ENCODE measurements around the gene TBXAS1.

DNA sequence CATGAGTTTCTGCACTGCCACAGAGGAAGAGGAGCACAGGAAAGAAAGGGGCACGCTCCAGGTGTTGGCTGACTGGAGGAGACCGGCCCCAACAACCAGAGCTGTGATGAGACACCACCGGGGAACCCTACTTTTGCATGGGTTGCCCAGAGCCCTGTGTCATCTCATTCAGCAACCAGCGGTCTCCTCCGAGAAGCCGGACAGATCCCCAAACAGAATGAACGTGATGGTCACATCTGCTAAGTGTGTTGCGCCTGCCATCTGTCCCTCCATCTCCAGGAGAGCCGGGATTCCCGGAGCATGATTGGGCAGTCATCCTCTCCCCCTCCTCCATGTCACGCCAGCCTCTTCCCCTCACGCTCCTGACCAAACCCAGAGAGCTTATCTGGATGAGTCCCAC lies 210.8 kb downstream of the TBXAS1 start:
- TF ChIP-seq, protein P1, sequence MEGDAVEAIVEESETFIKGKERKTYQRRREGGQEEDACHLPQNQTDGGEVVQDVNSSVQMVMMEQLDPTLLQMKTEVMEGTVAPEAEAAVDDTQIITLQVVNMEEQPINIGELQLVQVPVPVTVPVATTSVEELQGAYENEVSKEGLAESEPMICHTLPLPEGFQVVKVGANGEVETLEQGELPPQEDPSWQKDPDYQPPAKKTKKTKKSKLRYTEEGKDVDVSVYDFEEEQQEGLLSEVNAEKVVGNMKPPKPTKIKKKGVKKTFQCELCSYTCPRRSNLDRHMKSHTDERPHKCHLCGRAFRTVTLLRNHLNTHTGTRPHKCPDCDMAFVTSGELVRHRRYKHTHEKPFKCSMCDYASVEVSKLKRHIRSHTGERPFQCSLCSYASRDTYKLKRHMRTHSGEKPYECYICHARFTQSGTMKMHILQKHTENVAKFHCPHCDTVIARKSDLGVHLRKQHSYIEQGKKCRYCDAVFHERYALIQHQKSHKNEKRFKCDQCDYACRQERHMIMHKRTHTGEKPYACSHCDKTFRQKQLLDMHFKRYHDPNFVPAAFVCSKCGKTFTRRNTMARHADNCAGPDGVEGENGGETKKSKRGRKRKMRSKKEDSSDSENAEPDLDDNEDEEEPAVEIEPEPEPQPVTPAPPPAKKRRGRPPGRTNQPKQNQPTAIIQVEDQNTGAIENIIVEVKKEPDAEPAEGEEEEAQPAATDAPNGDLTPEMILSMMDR (IDR thresholded peaks at IDR 0.05): no peak
- TF ChIP-seq POLR2A (IDR thresholded peaks at IDR 0.05; ENCODE audit: low read depth): no peak
- no peak for TF ChIP-seq POLR2AphosphoS5 (IDR thresholded peaks at IDR 0.05)
- TF ChIP-seq EP300 (IDR thresholded peaks at IDR 0.05): no peak

All from esophagus muscularis mucosa (tissue), 4 donors.